HL-60 (cell line): ENCODE measurements around the gene ACVRL1.

Experiments
- DNase-seq, 2 experiments: peaks; one replicate each; pipeline ENCODE4 v3.0.0-alpha.2; 2010 to 2020; ENCODE audit warnings: low read depth in 1 of 2, low spot score in 1 of 2
- H3K27ac ChIP-seq: fragments of 250-450 bp; sonication (Bioruptor Pico); replicated peaks from 2 replicates; pipeline ENCODE4 v1.5.1; 2020; ENCODE audit warnings: mild to moderate bottlenecking, moderate library complexity
- H3K27me3 ChIP-seq: fragments of 250-450 bp; sonication (Bioruptor Pico); 2 replicates; pipeline ENCODE4 v1.5.1; 2021; ENCODE audit warnings: mild to moderate bottlenecking, moderate library complexity; ENCODE audit not compliant: insufficient read depth, poor library complexity, severe bottlenecking
- H3K4me3 ChIP-seq: replicated peaks from 2 replicates; pipeline ENCODE4 v1.5.1; 2011; ENCODE audit warnings: mild to moderate bottlenecking, control low read depth, low read length; ENCODE audit not compliant: insufficient read depth
- CTCF ChIP-seq: IDR thresholded peaks from one replicate; pipeline ENCODE4 v1.5.1; 2011; ENCODE audit warnings: low read length, control low read depth, inconsistent platforms; ENCODE audit not compliant: insufficient read depth
- GABPA ChIP-seq: IDR thresholded peaks from 2 replicates; pipeline ENCODE4 v1.6.1; 2012; ENCODE audit warnings: low read depth
- POLR2AphosphoS5 ChIP-seq: IDR thresholded peaks from 2 replicates; pipeline ENCODE4 v1.6.1; 2012; ENCODE audit warnings: low read depth
- REST ChIP-seq: IDR thresholded peaks from 2 replicates; pipeline ENCODE4 v1.6.1; 2012; ENCODE audit warnings: low read depth; ENCODE audit not compliant: insufficient replicate concordance
- SPI1 ChIP-seq: IDR thresholded peaks from 2 replicates; pipeline ENCODE4 v1.6.1; 2012; ENCODE audit warnings: low read depth, mild to moderate bottlenecking, borderline replicate concordance

Gene ACVRL1

DNA sequence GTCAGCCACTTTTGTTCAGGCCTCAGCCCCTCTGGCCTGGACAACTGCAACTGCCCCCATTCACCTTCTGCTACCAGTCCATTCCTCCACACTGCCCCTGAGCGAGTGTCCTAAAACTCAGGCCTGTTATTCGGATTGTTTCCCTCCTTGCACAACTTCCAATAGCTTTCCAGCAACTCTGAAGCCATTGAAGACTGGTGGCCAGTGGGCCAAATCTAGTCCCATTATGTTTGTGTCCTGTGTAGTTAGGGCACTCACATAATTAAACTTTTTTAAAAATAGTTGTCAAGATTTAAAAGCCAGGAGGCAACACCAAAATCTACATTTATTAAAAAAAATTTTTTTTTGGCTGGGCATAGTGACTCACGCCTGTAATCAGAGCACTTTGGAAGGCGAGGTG is 41.0 kb upstream of the ACVRL1 start:
- H3K4me3 ChIP-seq, result no peak overlapping the region
- no peak for DNase-seq
- TF ChIP-seq POLR2AphosphoS5 (no peak), SPI1 (no peak), REST (no peak), GABPA (no peak)
- H3K27me3 ChIP-seq, result peaks cover 21% of the 10 kb centered on the region
- H3K27ac ChIP-seq, result no peak overlapping the region

DNA sequence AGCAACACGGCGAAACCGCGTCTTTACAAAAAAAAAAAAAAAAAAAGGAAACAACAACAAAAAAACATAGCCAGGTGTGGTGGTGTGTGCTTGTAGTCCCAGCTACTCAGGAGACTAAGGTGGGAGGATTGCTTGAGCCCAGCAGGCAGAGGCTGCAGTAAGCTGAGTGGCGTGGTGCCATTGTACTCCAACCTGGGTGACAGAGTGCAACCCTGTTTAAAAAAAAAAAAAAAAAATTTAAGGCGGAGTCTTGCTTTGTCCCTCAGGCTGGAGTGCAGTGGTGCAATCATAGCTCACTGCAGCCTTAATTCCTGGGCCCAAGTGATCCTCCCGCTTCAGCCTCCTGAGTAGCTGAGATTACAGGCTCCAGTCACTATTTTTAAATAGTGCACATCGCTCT is 40.5 kb upstream of the ACVRL1 start:
- no peak for DNase-seq
- no peak overlapping the region for H3K27ac ChIP-seq
- H3K27me3 ChIP-seq, result peaks cover 21% of the 10 kb centered on the region

GRCh38 chr12:51867371-51867770 is 39.9 kb upstream of the ACVRL1 start:
- Histone ChIP-seq H3K27me3 (peaks cover 21% of the 10 kb centered on the region), H3K27ac (no peak overlapping the region), H3K4me3 (no peak overlapping the region)
- DNase-seq, result no peak
- no peak for TF ChIP-seq GABPA
- TF ChIP-seq CTCF, result no peak

More for the DNA sequence above, 40.5 kb upstream of the ACVRL1 start:
- TF ChIP-seq CTCF, result no peak
- no peak for TF ChIP-seq REST
- TF ChIP-seq POLR2AphosphoS5, result no peak
- no peak for TF ChIP-seq SPI1
- TF ChIP-seq GABPA, result no peak
- H3K4me3 ChIP-seq, result no peak overlapping the region

DNA sequence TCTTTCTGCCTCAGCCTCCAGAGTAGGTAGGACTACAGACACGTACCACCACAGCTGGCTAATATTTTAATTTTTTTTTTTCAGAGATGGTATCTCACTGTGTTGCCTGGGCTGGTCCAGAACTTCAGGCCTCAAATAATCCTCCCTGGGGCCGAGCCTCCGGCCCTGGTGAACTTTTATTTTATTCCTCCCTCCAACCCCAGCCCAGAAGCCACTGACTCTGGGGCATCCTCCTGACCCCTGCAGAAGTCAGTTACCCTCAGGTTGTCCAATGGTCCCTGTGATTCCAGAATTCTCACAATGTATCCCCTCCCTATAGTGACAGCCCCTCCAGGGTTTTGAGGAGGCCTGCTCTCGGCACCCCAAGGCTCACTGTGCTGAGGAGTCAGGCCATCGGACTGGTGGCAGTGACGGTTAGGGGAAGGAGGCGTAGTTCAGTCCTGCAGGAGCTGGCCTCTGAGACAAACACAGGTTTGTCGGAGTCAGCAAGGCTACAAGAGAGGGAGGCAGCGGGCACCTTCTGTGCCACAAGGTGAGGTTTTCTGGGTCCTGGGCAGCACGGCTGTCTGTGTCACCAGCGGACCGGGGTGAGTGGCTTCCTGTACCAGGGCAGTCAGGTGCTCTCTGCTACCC is 39.4 kb upstream of the ACVRL1 start:
- peaks cover 21% of the 10 kb centered on the region for H3K27me3 ChIP-seq
- no peak overlapping the region for H3K27ac ChIP-seq

More for the DNA sequence above, 39.4 kb upstream of the ACVRL1 start:
- no peak for DNase-seq
- no peak overlapping the region for H3K4me3 ChIP-seq
- no peak for TF ChIP-seq POLR2AphosphoS5
- no peak for TF ChIP-seq CTCF
- TF ChIP-seq SPI1, result no peak
- TF ChIP-seq GABPA, result no peak
